ENCODE results near the gene HHATL. TPM values are rescaled to one million over a fixed set of nuclear protein-coding genes. Genes with fewer than 3 reads are reported as not detected.

Gene HHATL
- total RNA-seq, 1 experiment from 2014 or later, result not detected

Other genes starting within 250 kb of the HHATL start
- gene VIPR1, start 200.2 kb downstream of the HHATL start, total RNA-seq (2014; rRNA removed; shearing (Covaris generic)), result not detected in 2 replicates
- 24.8 and 27.2 TPM in 2 replicates for gene SEC22C, start 120.8 kb downstream of the HHATL start, total RNA-seq (2014; rRNA removed; shearing (Covaris generic))
- 36.6 and 38.5 TPM in 2 replicates for gene SS18L2, start 111.9 kb downstream of the HHATL start, total RNA-seq (2014; rRNA removed; shearing (Covaris generic))
- 25.9 and 40.6 TPM in 2 replicates for gene NKTR, start 102.1 kb downstream of the HHATL start, total RNA-seq (2014; rRNA removed; shearing (Covaris generic))
- gene ZBTB47, start 49.1 kb downstream of the HHATL start, total RNA-seq (2014; rRNA removed; shearing (Covaris generic)), result 3.5 and 4.0 TPM in 2 replicates
- 0.59 and 0.71 TPM in 2 replicates for gene KLHL40, start 17.3 kb downstream of the HHATL start, total RNA-seq (2014; rRNA removed; shearing (Covaris generic))
- 0.33 and 0.34 TPM in 2 replicates for gene CCDC13, start 70.5 kb upstream of the HHATL start, total RNA-seq (2014; rRNA removed; shearing (Covaris generic))
- 155 and 171 TPM in 2 replicates for gene HIGD1A, start 101.7 kb upstream of the HHATL start, total RNA-seq (2014; rRNA removed; shearing (Covaris generic))
- gene ACKR2, start 106.6 kb upstream of the HHATL start, total RNA-seq (2014; rRNA removed; shearing (Covaris generic)), result not detected in 2 replicates
- gene CYP8B1, start 173.1 kb upstream of the HHATL start, total RNA-seq (2014; rRNA removed; shearing (Covaris generic)), result not detected in 2 replicates
- gene ZNF662, start 203.3 kb upstream of the HHATL start, total RNA-seq (2014; rRNA removed; shearing (Covaris generic)), result not detected in 2 replicates